ENCODE results near the gene TRABD2B. TPM values are rescaled to one million over a fixed set of nuclear protein-coding genes. Genes with fewer than 3 reads are reported as not detected.

TRABD2B gene
- total and polyA plus RNA-seq, 2 of the 4 experiments (the other 2 are of a cell fraction), result not detected

- no peak for TF ChIP-seq RCOR1 (IDR thresholded peaks at IDR 0.05; ENCODE audit: insufficient replicate concordance, low read length)
These were observed 569 bp downstream of the TRABD2B start (continued) for GRCh38 chr1:47996406-47997226.

- Histone ChIP-seq H2BK120ac (ENCODE audit: low read depth, low read length) (no peak overlapping the region), H2BK5ac (ENCODE audit: low read depth, low read length, poor library complexity, severe bottlenecking) (no peak overlapping the region), H3K14ac (replicated peaks; ENCODE audit: low read depth, low read length) (no peak overlapping the region), H3K18ac (ENCODE audit: low read depth, low read length) (no peak overlapping the region), H2AK9ac (replicated peaks; ENCODE audit: low read depth, low read length, poor library complexity) (no peak overlapping the region), H3K9me3 (ENCODE audit: control insufficient read depth, insufficient read depth, low read length) (no peaks in the 10 kb centered on the region), H3K27ac (ENCODE audit: insufficient read depth, low read length) (no peak overlapping the region), H4K91ac (ENCODE audit: insufficient read depth, low read depth, low read length) (no peak overlapping the region), H3K23ac (ENCODE audit: low read depth, low read length) (no peak overlapping the region), H4K20me1 (ENCODE audit: insufficient read depth, low read length) (no peaks in the 10 kb centered on the region), H3K9me1 (ENCODE audit: insufficient read depth, low read length) (no peaks in the 10 kb centered on the region), H3K4me2 (ENCODE audit: low read depth, low read length) (no peak overlapping the region), H3K9ac (ENCODE audit: low read depth, low read length) (no peak overlapping the region), H4K8ac (ENCODE audit: low read depth in 2 of 2, low read length in 2 of 2) (no peak overlapping the region), H2AFZ (replicated peaks; ENCODE audit: low read length, poor library complexity) (no peak overlapping the region), H2AK5ac (ENCODE audit: low read depth, low read length) (no peak overlapping the region), H3K79me1 (ENCODE audit: low read depth in 1 of 2, low read length in 2 of 2) (no peaks in the 10 kb centered on the region), H3K36me3 (ENCODE audit: control insufficient read depth, insufficient read depth, low read length) (no peaks in the 10 kb centered on the region), H2BK15ac (ENCODE audit: low read depth, low read length) (no peak overlapping the region), H3K4me3 (ENCODE audit: insufficient read depth, low read depth, low read length) (no peak overlapping the region), H3K4me1 (ENCODE audit: control insufficient read depth, insufficient read depth, low read length) (no peaks in the 10 kb centered on the region), H2BK20ac (ENCODE audit: low read depth, low read length) (no peak overlapping the region), H3K27me3 (ENCODE audit: control insufficient read depth, insufficient read depth, low read length) (peaks cover 36% of the 10 kb centered on the region), H4K5ac (ENCODE audit: low read depth, low read length) (no peak overlapping the region), H3K56ac (ENCODE audit: extremely low read depth, insufficient read depth, low read length) (no peak overlapping the region), H3K4ac (ENCODE audit: low read depth, low read length) (no peak overlapping the region)
- dilution Hi-C loops (cut with HindIII; ENCODE audit: low sequenced_read_pairs, unreplicated experiment), result no loop called here
- CTCF ChIA-PET, result no interaction called here
- in situ Hi-C loops (cut with MboI; ENCODE audit: low sequenced_read_pairs), result no loop called here
- POLR2A ChIA-PET (ENCODE audit: unreplicated experiment), result no interaction called here
- intact Hi-C loops (cut with micrococcal nuclease), result loop anchor here (10.0 kb wide), 1 partner anchor 209 kb away; no protein-coding TSS in a partner anchor
- DNase-seq (no peak), ATAC-seq (ENCODE audit: low read depth) (no peak)
- WGBS, 2 experiments (ENCODE audit: extremely low coverage in 2 of 2, insufficient read length in 1 of 2), result no CpG with 5 or more reads among the region's 7 CpGs
- no TSS peak for BruUV-seq (replicated peaks)
- TF ChIP-seq MAZ (IDR thresholded peaks at IDR 0.05; ENCODE audit: borderline replicate concordance, low read depth, low read length), result no peak
- no peak for TF ChIP-seq ELK1 (IDR thresholded peaks at IDR 0.05; ENCODE audit: borderline replicate concordance, low read depth, low read length)
- TF ChIP-seq CTCF (conservative IDR thresholded peaks at IDR 0.05; ENCODE audit: low read depth, low read length), result no peak
- TF ChIP-seq MXI1 (IDR thresholded peaks at IDR 0.05; ENCODE audit: borderline replicate concordance, low read depth, low read length), result no peak
- no peak for TF ChIP-seq POLR2A (IDR thresholded peaks at IDR 0.05; ENCODE audit: low read depth, low read length)
These were observed 1.2 kb downstream of the TRABD2B start for GRCh38 chr1:47996060-47996405.
